Activated naive CD4-positive, alpha-beta T cell treated with anti-CD3 and anti-CD28 coated beads, Interleukin-2, amount 10 ng/mL, durations not matched to agents 7 days and 5 days (primary cell): ENCODE measurements around the gene UGP2.
"Not testable (repeated sequence)": the region's sequence is repeated elsewhere in the genome, so short reads cannot be mapped to it uniquely, and the experiment has no call there.

Experiments used
- CTCF ChIA-PET: fragments of 350-600 bp; sonication (Branson Sonifier 250); formaldehyde crosslinking; loops from one replicate; lab custom pipeline; 2021; ENCODE audit warnings: antibody characterized with exemption; lab: Charles Lee
- DNase-seq: peaks from one replicate; pipeline ENCODE4 v3.0.0-alpha.2; 2020
- H3K27ac Mint-ChIP-seq: one replicate; pipeline ENCODE4 v1.8.0; 2021; ENCODE audit warnings: mild to moderate bottlenecking, moderate library complexity, mixed read lengths
- H3K27me3 Mint-ChIP-seq: one replicate; pipeline ENCODE4 v1.8.0; 2021; ENCODE audit warnings: mild to moderate bottlenecking, mixed read lengths
- H3K36me3 Mint-ChIP-seq: one replicate; pipeline ENCODE4 v1.8.0; 2021; ENCODE audit warnings: mixed read lengths
- H3K4me1 Mint-ChIP-seq: one replicate; pipeline ENCODE4 v1.8.0; 2021; ENCODE audit warnings: mixed read lengths
- H3K4me3 Mint-ChIP-seq: one replicate; pipeline ENCODE4 v1.8.0; 2021; ENCODE audit warnings: mild to moderate bottlenecking, moderate library complexity, mixed read lengths
- H3K9me3 Mint-ChIP-seq: one replicate; pipeline ENCODE4 v1.8.0; 2021; ENCODE audit warnings: mixed read lengths

The UGP2 gene

DNA sequence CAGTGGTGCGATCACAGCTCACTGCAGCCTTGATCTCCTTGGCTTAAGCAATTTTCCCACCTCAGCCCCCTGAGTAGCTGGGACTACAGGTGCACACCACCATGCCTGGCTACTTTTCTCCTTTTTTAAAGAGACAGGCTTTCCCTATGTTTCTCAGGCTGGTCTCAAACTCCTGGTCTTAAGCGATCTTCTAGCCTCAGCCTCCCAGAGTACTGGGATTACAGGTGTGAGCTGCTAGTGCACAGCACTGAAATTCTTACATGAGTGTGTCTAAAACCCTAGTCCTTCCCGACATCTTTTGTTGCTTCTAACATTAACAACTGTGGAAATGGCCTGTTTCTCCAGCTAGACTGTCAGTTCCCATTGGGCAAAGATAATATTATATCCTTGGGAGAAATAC, 2.9 kb downstream of the UGP2 start:
- peak overlapping the region; percentile 57 for H3K4me3 Mint-ChIP-seq
- H3K27me3 Mint-ChIP-seq = no peaks in the 10 kb centered on the region
- CTCF ChIA-PET = interaction anchor here (0.6 kb wide), 1 partner anchor 472 kb away, joined by 3 read pairs; no protein-coding TSS in a partner anchor
- H3K4me1 Mint-ChIP-seq = peaks cover 69% of the 10 kb centered on the region
- peaks cover 8% of the 10 kb centered on the region for H3K9me3 Mint-ChIP-seq
- no peak overlapping the region for H3K27ac Mint-ChIP-seq
- peaks cover 72% of the 10 kb centered on the region for H3K36me3 Mint-ChIP-seq
- no peak for DNase-seq

- Mint-ChIP-seq H3K36me3 (peaks cover 70% of the 10 kb centered on the region), H3K27ac (no peak overlapping the region), H3K4me3 (no peak overlapping the region), H3K9me3 (peaks cover 8% of the 10 kb centered on the region), H3K27me3 (no peaks in the 10 kb centered on the region), H3K4me1 (peaks cover 65% of the 10 kb centered on the region)
- no peak for DNase-seq
- CTCF ChIA-PET = no interaction called here
These were observed 4.2 kb downstream of the UGP2 start for GRCh38 chr2:63845866-63846265.

- Mint-ChIP-seq H3K9me3 (peaks cover 10% of the 10 kb centered on the region), H3K4me3 (no peak overlapping the region), H3K36me3 (peaks cover 73% of the 10 kb centered on the region), H3K4me1 (peaks cover 70% of the 10 kb centered on the region), H3K27me3 (no peaks in the 10 kb centered on the region), H3K27ac (no peak overlapping the region)
- no peak for DNase-seq
- CTCF ChIA-PET = no interaction called here
These were observed 4.8 kb downstream of the UGP2 start for GRCh38 chr2:63846487-63846886.

DNA sequence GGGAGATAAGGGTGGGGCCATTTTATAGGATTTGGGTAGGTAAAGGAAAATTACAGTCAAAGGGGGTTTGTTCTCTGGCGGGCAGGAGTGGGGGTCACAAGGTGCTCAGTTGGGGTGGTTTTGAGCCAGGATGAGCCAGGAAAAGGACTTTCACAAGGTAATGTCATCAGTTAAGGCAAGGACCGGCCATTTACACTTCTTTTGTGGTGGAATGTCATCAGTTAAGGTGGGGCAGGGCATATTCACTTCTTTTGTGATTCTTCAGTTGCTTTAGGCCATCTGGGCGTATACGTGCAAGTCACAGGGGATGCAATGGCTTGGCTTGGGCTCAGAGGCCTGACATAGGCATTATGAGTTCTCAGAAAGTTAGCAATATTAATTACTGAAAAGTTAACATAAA, 5.9 kb downstream of the UGP2 start:
- peaks cover 79% of the 10 kb centered on the region for H3K4me1 Mint-ChIP-seq
- H3K27ac Mint-ChIP-seq, DNase-seq, H3K27me3 Mint-ChIP-seq, H3K4me3 Mint-ChIP-seq, CTCF ChIA-PET: not testable (repeated sequence)
- peaks cover 75% of the 10 kb centered on the region for H3K36me3 Mint-ChIP-seq
- H3K9me3 Mint-ChIP-seq = peaks cover 12% of the 10 kb centered on the region

DNA sequence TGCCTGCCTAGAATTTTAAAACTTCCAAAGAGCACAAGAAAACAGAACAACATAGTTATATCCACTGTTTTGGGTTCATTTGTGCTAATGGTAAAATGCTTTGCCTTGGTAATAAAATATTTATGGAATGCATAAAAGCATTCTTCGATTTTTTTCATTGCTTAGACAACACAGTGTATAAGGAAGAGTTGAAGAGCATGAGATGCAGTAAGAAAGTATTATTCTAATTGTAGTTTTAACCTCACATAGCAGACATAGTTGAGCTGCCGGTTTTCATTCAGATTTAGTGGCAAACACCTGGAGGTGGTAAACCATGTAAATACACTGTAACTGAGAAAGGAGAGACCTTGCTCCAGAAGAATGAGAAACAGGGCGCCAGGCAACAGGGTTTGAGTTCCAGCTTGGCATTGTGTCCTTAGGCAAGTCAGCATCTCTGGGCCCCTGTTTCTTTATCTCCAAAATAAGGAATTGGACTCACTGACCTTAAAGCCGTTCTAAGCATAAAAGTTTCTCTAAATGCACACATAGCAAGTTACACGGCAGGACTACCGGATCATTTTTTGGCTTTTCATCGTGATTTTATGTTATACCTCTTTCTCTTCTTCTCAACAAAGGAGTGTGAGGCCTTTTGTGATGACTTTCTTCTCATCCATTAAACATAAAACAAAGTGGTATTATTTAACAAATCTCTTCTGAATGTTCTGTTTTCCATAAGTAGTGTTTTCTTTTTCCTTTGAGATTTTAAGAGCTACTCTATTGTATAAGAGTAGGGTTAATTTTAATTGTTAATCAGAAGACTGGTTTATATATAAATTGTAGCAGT, 7.9 kb downstream of the UGP2 start:
- DNase-seq = no peak
- no peak overlapping the region for H3K4me3 Mint-ChIP-seq
- CTCF ChIA-PET = no interaction called here
- H3K27me3 Mint-ChIP-seq = no peaks in the 10 kb centered on the region
- H3K4me1 Mint-ChIP-seq = peaks cover 83% of the 10 kb centered on the region
- peaks cover 12% of the 10 kb centered on the region for H3K9me3 Mint-ChIP-seq
- no peak overlapping the region for H3K27ac Mint-ChIP-seq
- peaks cover 76% of the 10 kb centered on the region for H3K36me3 Mint-ChIP-seq

- H3K4me3 Mint-ChIP-seq = no peak overlapping the region
- no peaks in the 10 kb centered on the region for H3K27me3 Mint-ChIP-seq
- peaks cover 73% of the 10 kb centered on the region for H3K36me3 Mint-ChIP-seq
- no peak overlapping the region for H3K27ac Mint-ChIP-seq
- no peak for DNase-seq
- CTCF ChIA-PET = no interaction called here
- peaks cover 83% of the 10 kb centered on the region for H3K4me1 Mint-ChIP-seq
- peaks cover 12% of the 10 kb centered on the region for H3K9me3 Mint-ChIP-seq
These were observed 8.5 kb downstream of the UGP2 start for GRCh38 chr2:63850204-63850571.

DNA sequence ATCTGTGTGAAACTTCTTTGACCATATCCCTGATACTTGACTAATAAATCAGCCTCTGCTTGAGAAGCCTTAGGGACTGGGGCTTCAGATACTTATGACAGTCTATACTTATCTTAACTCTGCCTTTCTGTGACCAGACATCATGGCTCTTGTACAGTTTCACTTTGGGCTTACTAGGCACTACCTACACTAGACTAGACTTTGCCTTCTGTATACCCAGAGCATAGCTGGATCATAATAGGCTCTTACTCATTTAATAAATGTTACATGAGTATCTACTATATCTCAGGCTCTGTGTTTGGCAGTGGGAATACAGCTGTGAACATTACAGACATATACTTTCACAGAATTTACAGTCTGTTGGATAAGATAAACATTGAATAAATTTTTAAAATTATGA, 9.0 kb downstream of the UGP2 start:
- DNase-seq = no peak
- peaks cover 83% of the 10 kb centered on the region for H3K4me1 Mint-ChIP-seq
- peaks cover 12% of the 10 kb centered on the region for H3K9me3 Mint-ChIP-seq
- H3K36me3 Mint-ChIP-seq = peaks cover 69% of the 10 kb centered on the region
- CTCF ChIA-PET = no interaction called here
- no peak overlapping the region for H3K4me3 Mint-ChIP-seq
- no peak overlapping the region for H3K27ac Mint-ChIP-seq
- no peaks in the 10 kb centered on the region for H3K27me3 Mint-ChIP-seq

GRCh38 chr2:63851691-63852311, 10.1 kb downstream of the UGP2 start:
- no peak for DNase-seq
- peaks cover 87% of the 10 kb centered on the region for H3K4me1 Mint-ChIP-seq
- peaks cover 70% of the 10 kb centered on the region for H3K36me3 Mint-ChIP-seq
- no peak overlapping the region for H3K27ac Mint-ChIP-seq
- H3K9me3 Mint-ChIP-seq = peaks cover 12% of the 10 kb centered on the region
- H3K4me3 Mint-ChIP-seq = no peak overlapping the region
- H3K27me3 Mint-ChIP-seq = no peaks in the 10 kb centered on the region
- CTCF ChIA-PET = interaction anchor here (1.2 kb wide), 1 partner anchor 10 kb away, joined by 6 read pairs; the partner anchor contains the start of gene UGP2

DNA sequence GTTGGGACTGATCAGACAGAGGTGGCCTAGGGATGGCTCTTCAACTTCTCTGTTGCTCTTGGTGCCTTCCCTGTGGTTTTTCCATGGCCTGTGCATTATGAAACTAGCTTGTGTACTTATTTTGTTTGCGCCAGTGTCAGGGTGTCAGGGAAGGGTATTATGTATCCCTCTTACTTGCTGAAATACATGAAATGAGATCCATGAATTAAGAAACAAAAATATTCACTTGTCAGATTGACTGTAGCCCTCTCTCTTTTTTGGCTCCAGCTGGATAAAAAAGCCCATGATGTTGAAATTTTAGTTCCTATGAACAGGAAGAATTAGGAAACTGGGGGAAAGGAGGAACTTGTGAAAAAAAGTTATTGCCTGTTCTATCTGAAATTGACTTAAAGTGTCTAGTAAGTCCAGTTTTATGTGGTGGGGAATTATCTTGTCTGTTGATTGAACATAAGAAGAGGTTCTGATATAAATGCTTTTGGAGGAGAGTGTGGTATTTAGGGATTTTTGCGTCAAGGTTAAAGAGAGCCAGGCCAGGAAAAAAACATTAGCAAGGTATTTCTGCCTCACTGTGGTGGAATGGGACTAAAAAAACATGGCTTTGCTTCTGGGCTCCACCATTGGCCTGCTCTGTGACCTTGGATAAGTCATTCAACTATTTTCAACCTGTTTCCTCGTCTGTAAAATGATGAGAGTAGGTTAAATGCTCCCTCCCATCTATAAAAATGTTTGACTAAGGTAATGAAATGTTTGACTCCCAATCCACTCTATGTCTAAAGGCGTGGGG, 12.0 kb downstream of the UGP2 start:
- H3K4me3 Mint-ChIP-seq = no peak overlapping the region
- CTCF ChIA-PET = interaction anchor here (5.7 kb wide), 1 partner anchor 12 kb away, joined by 32 read pairs; the partner anchor contains the start of gene UGP2
- peaks cover 65% of the 10 kb centered on the region for H3K36me3 Mint-ChIP-seq
- no peak for DNase-seq
- H3K27ac Mint-ChIP-seq = peak overlapping the region; percentile 99
- peaks cover 4% of the 10 kb centered on the region for H3K9me3 Mint-ChIP-seq
- no peaks in the 10 kb centered on the region for H3K27me3 Mint-ChIP-seq
- H3K4me1 Mint-ChIP-seq = peaks cover 88% of the 10 kb centered on the region

DNA sequence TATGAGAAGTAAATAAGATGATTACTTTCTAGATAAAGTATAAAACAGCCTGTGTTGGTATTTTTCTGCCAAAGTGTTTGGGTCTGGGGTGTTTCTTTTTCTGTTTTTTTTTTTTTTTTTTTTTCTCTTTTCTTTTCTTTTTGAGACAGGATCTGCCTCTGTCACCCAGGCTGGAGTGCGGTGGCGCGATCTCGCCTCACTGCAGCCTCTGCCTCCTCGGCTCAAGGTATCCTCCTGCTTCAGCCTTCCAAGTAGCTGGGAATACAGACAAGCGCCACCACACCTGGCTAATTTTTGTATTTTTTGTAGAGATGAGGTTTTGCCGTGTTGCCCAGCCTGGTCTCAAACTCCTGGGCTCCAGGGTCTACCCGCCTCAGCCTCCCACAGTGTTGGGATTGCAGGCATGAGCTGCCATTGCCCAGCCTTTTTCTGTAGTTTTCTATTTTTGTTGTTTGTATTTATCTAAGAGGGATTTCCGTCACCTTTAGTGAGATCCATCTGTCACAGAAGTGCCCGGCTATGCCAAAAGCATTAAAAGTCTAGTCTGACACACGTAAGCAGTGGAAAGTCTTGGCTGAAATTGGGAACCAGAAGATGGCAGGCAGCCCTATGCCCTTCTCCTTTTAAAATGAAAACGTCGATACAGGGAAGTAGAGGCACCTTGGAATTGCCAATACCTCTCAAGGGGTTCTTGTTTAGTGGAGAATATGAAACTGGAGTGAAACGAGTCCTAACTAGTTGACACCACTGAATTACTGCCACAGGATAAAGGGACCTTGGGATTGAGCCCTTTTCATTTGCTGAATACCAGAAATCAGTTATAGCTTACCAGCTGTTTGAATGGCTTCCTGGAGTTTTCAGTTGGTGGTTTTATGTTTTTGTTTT, 14.0 kb downstream of the UGP2 start:
- peaks cover 4% of the 10 kb centered on the region for H3K9me3 Mint-ChIP-seq
- CTCF ChIA-PET = interaction anchor here (1.0 to 5.7 kb wide), 4 partner anchors 14 to 163 kb away, joined by 3 to 32 read pairs (median 4); partner anchors contain the start of gene UGP2
- H3K36me3 Mint-ChIP-seq = peaks cover 69% of the 10 kb centered on the region
- no peaks in the 10 kb centered on the region for H3K27me3 Mint-ChIP-seq
- peaks cover 76% of the 10 kb centered on the region for H3K4me1 Mint-ChIP-seq
- DNase-seq = peak; percentile 43
- H3K27ac Mint-ChIP-seq = peak overlapping the region; percentile 99
- peak overlapping the region; percentile 53 for H3K4me3 Mint-ChIP-seq

GRCh38 chr2:63856303-63856603, 14.6 kb downstream of the UGP2 start:
- H3K9me3 Mint-ChIP-seq = peaks cover 3% of the 10 kb centered on the region
- peak overlapping the region; percentile 99 for H3K27ac Mint-ChIP-seq
- H3K4me3 Mint-ChIP-seq = peak overlapping the region; percentile 53
- H3K27me3 Mint-ChIP-seq = no peaks in the 10 kb centered on the region
- CTCF ChIA-PET = interaction anchor here (1.0 to 5.7 kb wide), 4 partner anchors 14 to 164 kb away, joined by 3 to 32 read pairs (median 4); partner anchors contain the start of gene UGP2
- H3K36me3 Mint-ChIP-seq = peaks cover 70% of the 10 kb centered on the region
- DNase-seq = peak; percentile 75
- peaks cover 77% of the 10 kb centered on the region for H3K4me1 Mint-ChIP-seq

DNA sequence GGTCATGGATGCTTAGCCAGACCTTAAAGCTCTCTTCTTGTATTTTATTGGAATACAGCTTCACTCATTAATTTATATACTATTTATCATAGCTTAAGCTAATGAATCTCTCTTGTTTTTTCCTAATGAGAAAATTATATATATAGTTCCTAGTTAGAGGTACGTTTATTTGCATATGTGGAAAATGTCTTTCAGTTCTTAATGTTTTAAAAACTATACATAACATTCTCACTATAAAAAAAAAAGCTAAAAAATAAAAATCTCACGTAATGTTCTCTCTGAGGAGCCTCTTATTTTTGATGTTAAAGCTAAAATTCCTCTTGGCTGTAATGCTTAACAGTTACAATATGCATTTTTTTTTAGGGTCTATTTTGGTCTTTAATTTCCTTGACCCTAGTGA, 16.6 kb downstream of the UGP2 start:
- no peak for DNase-seq
- CTCF ChIA-PET = interaction anchor here (0.8 to 5.7 kb wide), 4 partner anchors 17 to 168 kb away, joined by 3 to 32 read pairs (median 8); partner anchors contain the start of gene UGP2
- H3K27me3 Mint-ChIP-seq = no peaks in the 10 kb centered on the region
- H3K9me3 Mint-ChIP-seq = no peaks in the 10 kb centered on the region
- peak overlapping the region; percentile 99 for H3K27ac Mint-ChIP-seq
- no peak overlapping the region for H3K4me3 Mint-ChIP-seq
- H3K36me3 Mint-ChIP-seq = peaks cover 63% of the 10 kb centered on the region
- peaks cover 67% of the 10 kb centered on the region for H3K4me1 Mint-ChIP-seq

- H3K36me3 Mint-ChIP-seq = peaks cover 63% of the 10 kb centered on the region
- no peaks in the 10 kb centered on the region for H3K27me3 Mint-ChIP-seq
- peaks cover 52% of the 10 kb centered on the region for H3K4me1 Mint-ChIP-seq
- peak; percentile 71 for DNase-seq
- CTCF ChIA-PET = interaction anchor here (0.8 to 3.4 kb wide), 21 partner anchors 9 to 1404 kb away, joined by 3 to 53 read pairs (median 3); partner anchors contain the start of gene UGP2
- H3K27ac Mint-ChIP-seq = no peak overlapping the region
- H3K4me3 Mint-ChIP-seq = no peak overlapping the region
- H3K9me3 Mint-ChIP-seq = no peaks in the 10 kb centered on the region
These were observed 19.6 kb downstream of the UGP2 start for GRCh38 chr2:63861220-63861822.
